Measurements from ENCODE around the gene YPEL1.
"Not testable (repeated sequence)": the region's sequence is repeated elsewhere in the genome, so short reads cannot be mapped to it uniquely, and the experiment has no call there.

Gene YPEL1

DNA sequence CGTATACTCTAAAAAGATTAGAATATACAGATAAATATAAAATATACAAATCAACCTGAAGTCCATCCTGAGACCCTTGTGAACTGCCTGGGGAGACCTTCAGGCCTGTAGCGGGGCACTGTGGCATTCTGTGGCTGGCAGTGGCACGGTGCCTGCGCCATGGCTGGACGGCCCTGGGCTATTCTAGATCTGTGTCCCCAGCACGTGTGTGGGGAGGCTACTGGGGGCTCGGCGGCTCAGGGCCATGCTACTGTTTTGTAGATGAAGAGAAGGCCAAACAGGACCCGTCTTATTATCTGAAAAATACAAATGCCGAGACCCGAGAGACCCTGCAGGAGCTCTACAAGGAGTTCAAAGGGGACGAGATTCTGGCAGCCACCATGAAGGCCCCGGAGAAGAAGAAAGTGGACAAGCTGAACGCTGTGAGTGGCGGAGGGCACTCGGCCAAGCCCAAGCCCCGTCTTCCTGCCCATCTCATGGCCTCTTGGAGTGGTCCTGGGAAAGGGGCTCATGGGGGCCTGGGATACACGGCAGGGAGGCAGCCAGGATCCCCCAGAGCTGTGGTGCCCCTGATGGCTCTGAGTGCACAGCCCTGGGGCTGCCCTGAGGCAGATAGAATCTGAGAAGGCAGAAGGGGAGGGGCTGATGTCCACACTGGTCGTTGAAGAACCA is 51.0 kb downstream of the YPEL1 start:
- no peak for DNase-seq (ENCODE audit: low read depth in 3 of 3)

DNA sequence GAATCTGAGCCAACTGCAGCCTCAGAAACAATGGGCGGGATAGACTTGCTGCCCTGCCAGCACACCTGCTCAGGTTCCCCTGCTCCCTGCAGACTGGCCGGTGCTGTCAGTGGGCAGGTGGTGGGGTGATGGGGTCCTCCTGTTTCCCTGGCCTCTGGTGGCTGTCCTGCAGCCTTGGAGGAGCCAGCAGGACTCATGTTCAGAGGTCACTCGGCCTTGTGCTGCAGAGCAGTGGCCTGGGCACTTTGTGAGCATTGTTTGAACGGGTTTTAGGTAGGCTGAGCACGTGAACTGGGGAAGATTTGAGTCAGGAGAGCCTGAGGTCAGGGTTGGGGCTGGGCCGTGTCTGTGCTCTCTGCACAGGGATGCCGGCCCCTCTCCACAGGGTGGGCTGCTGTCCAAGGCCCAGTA is 52.2 kb downstream of the YPEL1 start:
- DNase-seq (ENCODE audit: low read depth in 3 of 3) = no peak

DNA sequence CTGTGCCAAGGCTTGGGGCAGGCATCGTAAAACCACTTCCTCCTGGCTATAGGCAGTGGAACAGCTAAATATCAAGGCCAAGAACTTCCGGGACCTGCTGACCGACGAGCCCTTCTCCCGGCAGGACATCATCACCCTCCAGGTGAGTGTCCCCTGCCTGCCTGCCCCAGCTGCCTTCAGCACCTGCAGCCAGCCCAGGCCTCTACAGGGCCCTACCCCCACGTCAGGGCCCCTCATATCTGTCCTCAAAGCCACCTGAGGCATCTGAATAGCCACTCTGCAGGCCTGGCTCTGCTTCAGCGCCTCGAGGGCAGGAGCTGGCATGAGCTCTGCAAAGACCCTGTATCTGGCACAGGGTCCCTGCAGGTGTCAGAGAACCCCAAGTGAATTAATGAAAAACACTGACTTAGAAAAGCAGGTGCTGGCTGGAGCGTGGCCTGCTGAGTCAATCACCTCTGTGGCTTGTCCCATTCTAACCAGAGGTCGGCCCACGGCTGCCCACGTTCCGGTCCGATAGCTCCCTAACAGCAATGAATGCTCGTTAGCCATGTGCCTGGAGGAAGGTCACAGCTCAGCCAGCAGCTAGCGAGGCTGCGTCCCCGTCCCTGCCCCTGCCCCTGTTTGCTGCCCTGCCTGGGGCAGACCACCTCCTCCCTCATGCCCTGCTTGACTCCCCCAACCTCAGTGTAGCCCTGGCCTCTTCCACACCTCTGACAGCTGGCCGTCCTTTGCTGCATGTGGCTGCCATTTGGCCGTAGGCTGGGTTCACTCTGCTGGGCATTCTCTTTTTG is 53.0 kb downstream of the YPEL1 start:
- no peak for DNase-seq (ENCODE audit: low read depth in 3 of 3)

DNA sequence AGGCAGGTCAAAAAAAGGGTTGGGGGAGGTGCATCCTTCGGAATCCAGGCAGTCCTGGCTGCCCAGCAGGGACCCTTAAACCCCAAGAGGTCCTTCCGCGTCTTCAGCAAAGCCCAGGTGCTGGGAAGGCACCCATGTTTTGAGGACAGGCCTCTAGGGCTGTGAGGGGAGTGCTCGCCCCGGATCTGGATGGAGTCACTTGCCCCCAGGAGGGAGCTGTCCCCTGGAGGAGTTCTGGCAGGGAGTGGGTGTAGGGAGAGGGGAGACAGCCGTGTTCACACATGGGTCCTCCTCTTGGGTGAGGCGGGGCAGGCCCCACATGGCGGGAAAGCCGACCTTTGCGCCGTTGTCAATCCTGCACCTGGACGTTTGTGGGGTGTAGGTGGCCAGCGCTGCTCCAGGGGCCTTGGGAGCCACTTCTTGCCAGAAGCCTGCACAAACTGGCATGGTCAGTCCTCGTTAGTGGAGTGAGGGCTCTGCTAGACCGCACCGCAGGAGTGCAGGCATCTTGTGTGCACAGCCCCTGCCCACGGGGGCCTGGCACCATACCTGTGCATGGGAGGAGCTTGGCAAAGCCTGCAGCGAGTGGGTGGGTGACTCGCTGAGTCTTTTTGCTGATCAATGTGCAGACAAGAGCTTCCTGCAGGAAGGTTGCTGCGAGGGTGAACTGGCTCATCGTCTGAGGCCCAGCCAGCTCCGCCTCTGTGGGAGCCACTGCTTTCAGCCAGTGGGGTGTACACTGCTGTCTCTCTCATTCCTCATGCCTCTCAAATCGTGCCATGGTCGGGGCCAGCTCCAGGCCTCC is 53.8 kb downstream of the YPEL1 start:
- peak in 1 of 3 experiments; percentile 12 for DNase-seq (ENCODE audit: low read depth in 3 of 3)

DNA sequence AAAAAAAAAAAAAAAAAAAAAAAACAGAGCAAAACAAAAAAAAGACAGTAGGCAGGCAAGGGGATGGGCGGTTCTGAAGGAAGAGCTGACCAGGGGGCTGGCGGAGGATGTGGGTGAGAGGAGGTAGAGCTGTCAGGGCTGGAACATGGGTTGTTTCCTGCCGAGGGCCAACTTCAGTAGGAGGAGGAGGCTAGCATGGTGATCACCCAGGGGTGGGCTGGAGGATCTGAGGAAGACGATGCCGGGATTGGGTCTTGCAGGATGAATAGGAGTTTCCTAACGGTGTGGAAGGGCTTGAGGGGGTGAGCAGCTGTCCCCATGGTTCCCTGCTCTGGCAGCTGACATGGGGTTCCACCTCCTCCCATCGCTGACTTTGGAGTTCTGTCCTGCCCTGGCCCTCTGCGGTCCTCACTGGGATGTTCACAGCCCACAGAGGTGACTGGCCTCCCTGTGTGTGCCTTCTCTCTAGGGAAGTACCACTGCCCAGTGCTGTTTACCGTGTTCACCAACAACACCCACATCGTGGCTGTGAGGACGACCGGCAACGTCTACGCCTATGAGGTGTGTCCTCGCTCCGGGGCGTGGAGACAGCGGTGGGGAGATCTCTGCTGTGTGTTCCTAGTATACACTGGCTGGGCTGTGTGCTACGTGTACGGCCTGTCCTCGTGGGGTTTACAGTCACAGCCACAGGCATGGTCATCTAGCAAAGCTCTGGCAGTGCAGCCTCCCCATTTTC is 54.6 kb downstream of the YPEL1 start:
- no peak for DNase-seq (ENCODE audit: low read depth in 3 of 3)

DNA sequence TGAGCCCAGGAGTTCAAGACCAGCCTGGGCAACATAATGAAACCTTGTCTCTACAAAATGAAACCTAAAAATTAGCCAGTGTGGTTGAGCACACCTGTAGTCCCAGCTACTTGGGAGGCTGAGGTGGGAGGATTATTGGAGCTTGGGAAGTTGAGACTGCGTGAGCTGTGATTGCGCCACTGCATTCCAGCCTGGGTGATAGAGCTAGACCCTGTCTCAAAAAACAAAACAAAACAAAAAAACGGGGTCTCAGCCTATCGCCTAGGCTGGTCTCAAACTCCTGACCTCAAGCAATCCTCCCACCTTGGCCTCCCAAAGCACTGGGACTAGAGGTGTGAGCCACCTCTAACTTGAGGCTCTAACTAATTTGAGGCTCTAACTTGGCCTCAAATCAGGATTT is 56.2 kb downstream of the YPEL1 start:
- no peak for DNase-seq (ENCODE audit: low read depth in 3 of 3)

DNA sequence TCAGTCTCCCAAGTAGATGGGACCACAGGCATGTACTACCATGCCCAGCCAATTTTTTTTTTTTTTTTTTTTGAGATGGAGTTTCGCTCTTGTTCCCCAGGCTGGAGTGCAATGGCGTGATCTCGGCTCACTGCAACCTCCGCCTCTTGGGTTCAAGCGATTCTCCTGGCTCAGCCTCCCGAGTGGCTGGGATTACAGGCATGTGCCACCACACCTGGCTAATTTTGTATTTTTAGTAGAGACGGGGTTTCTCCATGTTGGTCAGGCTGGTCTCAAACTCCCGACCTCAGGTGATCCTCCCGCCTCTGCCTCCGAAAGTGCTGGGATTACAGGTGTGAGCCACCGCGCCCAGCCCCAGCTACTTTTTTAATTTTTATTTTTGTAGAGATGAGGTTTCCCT is 56.8 kb downstream of the YPEL1 start:
- DNase-seq (ENCODE audit: low read depth in 3 of 3) = not testable (repeated sequence)

DNA sequence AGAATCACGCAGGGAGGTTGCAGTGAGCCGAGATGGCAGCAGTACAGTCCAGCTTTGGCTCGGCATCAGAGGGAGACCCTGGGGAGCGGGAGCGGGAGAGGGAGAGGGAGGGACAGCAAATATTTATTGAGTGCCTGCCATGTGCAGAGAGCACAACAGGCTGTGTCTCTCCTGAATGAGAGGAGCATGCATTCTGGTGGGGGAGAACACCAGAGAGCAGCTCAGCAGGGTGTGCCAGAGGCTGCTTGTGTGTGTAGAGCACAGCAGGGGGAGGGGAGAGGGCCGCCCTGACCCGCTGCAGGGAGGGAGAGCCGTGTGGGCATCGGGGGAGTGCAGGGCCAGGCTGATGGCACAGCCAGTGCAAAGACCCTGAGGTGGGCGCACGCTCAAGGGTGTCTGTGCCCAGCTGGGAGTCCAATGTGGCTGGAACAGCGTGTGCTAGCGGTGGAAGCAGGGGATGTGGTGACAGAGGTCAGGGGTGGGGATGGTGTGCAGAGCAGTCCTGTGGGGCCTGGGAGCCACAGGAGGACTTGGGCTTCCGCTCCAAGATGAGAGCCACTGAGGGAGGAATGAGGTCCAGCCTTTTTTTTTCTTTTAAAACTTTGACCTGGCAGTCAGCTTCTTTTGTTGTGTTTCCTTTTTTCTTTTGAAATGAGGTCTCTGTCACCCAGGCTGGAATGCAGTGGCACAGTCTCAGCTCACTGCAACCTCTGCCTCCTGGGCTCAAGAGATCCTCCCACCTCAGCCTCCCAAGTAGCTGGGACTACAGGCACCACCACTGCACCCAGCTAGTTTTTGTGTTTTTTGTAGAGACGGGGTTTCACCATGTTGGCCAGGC is 57.8 kb downstream of the YPEL1 start:
- DNase-seq (ENCODE audit: low read depth in 3 of 3) = no peak

DNA sequence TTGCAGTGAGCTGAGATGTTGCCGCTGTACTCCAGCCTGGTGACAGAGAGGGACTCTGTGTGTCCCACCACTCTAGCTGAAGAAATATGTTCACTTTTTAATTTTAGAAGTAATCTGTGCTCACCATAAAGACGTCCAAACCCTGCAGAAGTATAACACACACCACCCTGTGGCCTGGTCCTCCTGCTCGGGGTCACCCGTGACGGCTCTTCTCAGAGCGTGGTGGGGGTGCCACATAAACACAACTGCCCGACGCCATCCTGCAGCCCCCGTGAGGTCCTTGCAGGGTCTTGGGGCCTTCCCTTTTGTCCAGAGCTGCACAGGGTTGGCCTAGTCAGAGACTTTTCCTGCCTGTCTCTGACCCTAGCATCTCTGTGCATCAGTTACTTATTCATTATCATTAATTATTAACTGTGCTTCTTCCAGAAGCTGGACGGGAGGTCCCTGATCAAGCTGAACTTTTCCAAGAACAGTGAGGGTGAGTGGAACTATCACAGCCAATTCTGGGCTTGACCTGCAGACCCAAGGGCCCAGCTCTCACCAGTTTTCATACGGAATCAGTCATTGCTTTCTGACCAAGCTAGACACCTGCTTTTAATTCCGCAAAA is 60.9 kb downstream of the YPEL1 start:
- no peak for DNase-seq (ENCODE audit: low read depth in 3 of 3)

DNA sequence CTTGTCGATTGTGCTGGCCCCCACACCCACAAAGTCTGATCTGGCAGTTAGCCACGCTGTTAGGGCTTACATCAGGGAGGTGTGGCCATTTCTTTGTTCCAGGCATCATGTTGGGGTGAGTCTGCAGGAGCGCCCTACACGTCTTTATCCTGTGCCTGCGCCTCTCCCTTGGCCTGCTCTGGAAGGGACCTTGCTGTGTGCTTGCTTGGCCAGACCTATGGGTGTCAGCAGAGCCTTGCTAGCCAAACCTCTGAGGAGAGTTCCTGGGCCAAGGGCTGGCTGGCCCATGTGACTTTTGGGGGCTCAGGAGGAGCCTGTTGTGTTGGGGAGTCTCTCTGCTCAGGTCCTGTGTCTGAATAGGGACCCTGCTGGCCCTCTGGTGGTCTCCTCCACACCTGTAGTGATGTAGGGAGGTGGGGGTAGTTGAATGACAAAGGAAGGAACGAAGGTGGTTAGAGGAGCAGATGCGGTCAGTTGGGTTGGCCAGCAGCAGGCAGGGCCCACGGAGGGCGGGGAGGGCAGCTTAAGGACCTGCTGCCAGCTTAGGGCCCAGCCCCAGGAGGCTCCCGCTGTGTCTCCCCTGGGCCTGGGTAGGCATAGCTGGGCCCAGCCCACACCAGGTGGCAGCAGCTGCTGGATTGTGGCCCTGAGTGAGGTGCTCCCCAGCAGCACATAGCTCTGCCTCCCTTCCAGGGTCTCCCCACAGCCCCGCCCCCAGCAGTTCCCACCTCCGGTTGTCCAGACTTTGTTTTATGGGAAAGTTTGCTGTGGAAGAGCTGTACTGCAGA is 61.9 kb downstream of the YPEL1 start:
- no peak for DNase-seq (ENCODE audit: low read depth in 3 of 3)

DNA sequence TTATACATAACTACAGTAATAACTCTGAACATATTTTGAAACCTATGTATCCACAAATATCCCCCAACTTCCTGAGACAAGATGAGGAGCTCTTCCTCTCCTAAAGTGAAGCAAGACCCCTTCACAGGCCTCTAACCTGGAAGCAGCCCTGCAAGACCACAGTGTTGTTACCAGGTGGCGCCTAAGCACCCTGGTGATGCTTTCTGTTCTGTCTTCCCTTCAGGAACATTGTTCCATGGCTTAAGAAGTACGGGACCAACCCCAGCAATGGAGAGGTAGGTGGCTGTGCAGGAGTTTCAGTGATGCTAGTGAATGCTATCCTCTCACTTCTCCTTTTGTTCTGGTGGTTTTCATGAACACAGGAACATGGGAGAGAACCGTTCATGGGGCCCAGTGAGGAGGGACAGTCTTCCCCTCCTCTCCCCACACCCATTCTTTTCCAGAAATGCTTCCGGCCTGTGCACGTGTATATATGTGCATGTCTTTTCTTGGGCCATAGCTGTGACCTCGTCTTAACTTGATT is 63.4 kb downstream of the YPEL1 start:
- no peak for DNase-seq (ENCODE audit: low read depth in 3 of 3)

DNA sequence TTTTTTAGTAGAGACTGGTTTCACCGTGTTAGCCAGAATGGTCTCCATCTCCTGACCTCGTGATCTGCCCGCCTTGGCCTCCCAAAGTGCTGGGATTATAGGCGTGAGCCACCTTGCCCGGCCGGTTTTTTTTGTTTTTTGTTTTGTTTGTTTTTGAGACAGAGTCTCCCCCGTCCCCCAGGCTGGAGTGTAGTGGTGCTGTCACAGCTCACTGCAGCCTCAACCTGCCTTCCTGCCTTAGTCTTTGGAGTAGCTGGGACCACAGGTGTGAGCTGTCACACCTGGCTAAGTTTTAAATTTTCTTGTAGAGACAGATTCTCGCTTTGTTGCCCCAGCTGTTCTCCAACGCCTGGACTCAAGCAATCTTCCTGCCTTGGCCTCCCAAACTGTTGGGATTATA is 66.6 kb downstream of the YPEL1 start:
- no peak for DNase-seq (ENCODE audit: low read depth in 3 of 3)

DNA sequence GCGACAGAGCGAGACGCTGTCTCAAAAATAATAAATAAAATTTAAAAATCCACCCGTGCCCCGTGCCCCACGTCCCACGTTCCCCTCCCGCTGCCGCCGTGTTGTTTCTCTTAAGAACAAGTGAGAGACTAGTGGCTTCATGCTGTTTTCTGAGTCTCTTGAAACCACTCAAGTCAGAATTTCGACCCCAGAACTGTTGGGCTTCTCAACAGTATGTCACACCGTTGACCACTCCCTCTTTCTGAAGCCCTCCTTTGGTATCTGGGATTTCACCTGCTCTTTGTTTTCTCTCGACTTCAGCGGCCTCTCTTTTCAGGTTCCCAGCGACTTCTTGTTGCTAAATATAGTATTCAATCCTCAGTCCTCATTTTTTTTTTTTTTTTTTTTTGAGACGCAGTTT is 68.8 kb downstream of the YPEL1 start:
- no peak for DNase-seq (ENCODE audit: low read depth in 3 of 3)

DNA sequence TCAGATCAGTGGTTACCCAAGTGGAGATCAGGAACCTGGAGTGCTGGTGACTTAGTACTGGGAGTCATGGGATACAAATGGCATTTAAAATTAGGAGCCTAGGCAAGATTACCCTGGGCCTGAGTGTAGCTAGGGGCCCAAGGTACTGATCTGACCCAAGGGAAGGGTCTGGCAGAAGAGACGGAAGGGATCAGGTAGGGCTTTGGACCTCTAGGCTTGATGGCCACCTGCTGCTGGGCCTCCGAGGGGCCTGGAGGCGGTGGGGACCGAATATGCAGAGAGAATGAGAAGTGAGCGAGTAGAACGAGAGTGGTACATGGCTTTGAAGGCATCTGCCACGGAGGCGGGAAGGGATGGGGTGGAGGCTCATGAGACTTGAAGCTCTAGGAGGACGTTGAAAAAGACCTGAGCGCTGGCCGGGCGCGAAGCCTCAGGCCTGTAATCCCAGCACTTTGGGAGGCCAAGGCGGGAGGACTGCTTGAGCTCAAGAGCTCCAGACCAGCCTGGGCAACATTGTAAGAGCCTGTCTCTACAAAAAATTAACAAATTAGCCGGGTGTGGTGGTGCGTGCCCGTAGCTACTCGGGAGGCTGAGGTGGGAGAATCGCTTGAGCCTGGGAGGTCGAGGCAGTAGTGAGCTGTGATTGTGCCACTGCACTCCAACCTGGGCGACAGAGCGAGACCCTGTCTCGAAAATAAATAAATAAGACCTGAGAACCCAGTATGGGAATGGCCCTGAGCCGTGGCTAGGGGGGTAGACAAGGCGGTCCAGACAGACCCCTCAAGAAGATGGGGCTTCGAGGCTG is 70.3 kb downstream of the YPEL1 start:
- no peak for DNase-seq (ENCODE audit: low read depth in 3 of 3)

DNA sequence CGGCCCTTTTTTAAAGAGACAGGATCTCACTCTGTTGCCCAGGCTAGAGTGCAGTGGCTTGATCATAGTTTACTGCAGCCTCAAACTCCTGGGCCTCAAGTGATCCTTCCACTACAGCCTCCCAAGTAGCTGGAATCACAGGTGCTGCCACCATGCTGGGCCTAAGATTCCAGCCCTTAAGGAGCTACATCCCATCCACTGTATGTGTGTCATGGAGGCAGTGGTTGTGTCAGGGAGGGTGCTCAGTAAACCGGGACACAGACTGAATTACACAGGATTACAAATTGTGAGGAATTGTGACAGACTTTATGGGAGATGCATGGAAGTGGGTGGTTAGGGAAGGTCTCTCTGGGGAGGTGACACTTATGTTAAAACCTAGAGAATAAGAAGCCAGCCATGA is 71.9 kb downstream of the YPEL1 start:
- no peak for DNase-seq (ENCODE audit: low read depth in 3 of 3)

DNA sequence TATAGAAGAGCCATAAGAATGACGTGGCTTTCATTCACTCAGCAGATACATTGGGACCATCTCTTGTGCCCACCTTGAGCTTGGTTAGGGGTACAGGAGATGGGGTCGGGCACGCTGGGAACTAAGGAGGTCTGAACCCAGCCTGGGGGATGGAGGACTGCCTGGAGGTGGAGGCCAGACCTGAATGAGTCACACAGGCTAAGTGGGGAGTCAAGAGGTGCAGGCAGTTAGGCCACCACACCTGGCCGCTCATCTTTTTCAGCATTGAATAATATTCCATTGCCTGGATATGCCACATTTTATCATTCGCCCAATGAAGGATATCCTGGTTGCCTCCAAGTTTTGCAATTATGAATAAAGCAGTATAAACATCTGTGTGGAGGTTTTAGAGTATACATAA is 73.6 kb downstream of the YPEL1 start:
- DNase-seq (ENCODE audit: low read depth in 3 of 3) = no peak

DNA sequence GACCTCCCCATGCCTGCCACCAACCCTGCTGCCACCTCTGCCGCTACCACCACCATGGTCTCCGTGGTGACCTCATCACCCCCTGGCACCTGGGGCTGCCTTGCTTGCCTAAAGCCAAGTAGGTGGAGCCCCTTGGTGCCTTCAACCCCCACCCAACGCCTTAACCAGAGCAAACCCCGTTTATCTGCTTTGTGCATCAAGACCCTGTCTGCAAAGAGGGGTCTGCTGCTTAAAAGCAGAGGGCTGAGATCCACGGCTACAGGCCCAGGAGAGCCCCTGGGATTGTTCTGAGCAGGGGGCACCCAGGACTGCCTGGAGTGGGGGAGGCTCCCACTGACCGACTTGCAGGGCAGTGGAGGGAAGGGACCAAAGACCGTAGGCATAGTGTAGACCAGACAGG is 74.7 kb downstream of the YPEL1 start:
- no peak for DNase-seq (ENCODE audit: low read depth in 3 of 3)

DNA sequence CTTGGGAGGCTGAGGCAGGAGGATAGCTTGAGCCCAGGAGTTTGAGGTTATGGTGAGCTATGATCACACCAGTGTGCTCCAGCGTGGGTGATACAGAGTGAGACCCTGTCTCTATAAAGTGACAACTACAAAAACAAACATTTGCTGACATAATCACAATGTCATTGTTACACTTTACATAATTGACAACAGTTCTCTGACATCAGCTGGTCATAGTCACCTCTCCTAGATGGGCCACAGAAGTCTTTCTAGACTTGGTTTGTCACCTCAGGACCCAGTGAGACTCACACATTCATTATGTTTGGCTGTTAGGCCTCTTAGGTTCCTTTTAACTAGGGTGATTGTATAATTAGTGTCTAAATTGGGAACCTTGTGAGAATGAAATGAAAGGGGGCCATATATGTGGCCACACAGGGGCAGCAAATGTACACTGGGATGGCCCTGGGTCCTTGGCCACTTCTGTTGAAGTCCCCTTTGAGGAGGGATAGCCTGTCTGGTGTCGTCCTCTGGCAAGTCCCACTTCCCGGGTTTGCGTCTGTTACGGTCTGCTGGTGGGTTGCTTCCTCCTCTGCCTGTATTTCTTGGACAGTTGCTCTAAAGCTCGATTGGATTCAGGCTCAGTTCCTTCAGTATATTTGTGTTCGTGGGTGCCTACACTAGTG is 75.6 kb downstream of the YPEL1 start:
- no peak for DNase-seq (ENCODE audit: low read depth in 3 of 3)
